ENCODE results near the gene SOCS6. TPM values are rescaled to one million over a fixed set of nuclear protein-coding genes. Genes with fewer than 3 reads are reported as not detected.

Gene SOCS6
- total RNA-seq, 2 donors from 2014 or later: 16.1 to 16.7 TPM

GRCh38 chr18:70372450-70373041 is 83.7 kb downstream of the SOCS6 start:
- no peak for DNase-seq (ENCODE audit: low spot score)
- intact Hi-C loops (cut with DNase I): no loop called here

- intact Hi-C loops (cut with DNase I): no loop called here
- no peak for DNase-seq (ENCODE audit: low spot score)
These were observed 84.2 kb downstream of the SOCS6 start for GRCh38 chr18:70373042-70373519.

DNA sequence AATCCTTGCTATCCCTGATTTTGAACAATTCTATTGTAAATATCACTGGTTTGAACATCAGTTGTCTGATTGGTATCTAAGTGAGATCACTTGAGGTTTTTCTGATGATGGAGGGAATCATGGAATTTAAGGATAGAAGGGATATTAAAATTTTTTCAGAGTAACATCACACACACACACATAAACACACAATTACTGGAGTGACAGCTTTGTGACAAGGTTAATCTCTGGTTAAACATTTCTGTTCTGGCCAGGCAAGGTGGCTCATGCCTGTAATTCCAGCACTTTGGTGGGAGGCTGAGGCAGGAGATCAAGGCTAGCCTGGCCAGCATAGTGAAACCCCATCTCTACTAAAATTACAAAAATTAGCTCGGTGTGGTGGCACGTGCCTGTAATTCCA is 85.3 kb downstream of the SOCS6 start:
- intact Hi-C loops (cut with DNase I): no loop called here
- DNase-seq (ENCODE audit: low spot score): no peak

DNA sequence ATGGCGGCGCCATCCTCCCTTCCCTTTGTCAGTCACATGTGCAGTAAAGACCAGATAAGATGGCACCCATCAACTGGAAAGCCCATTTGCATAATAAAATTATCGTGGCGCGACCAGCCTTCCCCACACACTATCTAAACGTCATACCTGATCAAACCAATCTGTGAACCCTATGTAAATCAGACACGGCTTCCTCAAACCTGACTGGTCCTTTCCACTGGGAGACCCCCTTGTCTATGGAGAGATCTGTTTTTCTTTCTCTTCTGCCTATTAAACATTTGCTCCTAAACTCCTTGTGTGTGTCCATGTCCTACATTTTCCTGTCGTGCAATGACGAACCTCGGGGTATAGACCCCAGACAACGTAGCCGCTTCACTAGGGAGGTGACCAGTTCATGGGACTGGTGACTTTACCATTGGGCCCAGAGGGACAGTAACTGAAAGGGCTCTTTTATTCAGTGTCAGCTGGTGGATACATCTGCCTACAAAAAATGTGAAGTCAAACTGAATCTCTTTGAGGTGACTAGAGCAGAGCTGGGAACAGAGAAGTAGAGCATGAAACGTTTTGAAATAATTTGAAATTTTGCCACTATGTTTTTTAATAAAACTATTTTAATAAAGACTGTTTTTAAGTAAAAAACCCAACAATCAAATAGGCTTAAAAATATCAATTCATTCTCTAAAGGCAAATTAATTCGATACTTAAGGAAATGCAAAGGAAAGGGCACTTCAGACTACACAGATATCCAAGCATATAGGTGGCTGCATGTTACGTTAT is 87.5 kb downstream of the SOCS6 start:
- intact Hi-C loops (cut with DNase I): no loop called here
- no peak for DNase-seq (ENCODE audit: low spot score)

- intact Hi-C loops (cut with DNase I): no loop called here
These were observed 88.0 kb downstream of the SOCS6 start for GRCh38 chr18:70376914-70377258.

DNA sequence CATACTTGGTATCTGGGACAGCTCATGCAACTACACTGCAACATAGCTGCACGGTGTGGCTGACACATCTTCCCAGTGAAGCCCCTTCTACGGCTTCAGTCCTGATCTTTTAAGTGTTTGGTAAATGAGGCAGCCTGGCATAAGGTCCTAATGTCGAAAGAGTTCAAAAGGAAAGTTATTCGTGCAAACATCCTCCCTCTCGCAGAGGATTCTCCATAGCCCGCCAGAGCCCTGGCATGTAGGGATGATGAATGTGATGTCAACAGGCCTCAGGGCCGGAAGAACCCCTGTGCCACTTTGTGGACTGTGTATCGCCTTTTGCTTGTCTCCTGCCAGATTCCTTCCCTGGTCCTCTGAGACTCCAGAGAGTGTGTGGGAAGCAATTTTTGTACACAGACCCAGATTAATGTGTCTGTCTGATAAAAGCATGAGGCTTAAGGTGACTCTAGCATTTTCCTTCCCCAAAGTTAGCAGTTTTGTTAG is 88.5 kb downstream of the SOCS6 start:
- intact Hi-C loops (cut with DNase I): no loop called here
- DNase-seq (ENCODE audit: low spot score): no peak

More at GRCh38 chr18:70376914-70377258, 88.0 kb downstream of the SOCS6 start:
- DNase-seq (ENCODE audit: low spot score): no peak

- intact Hi-C loops (cut with DNase I): no loop called here
- DNase-seq (ENCODE audit: low spot score): no peak
These were observed 89.2 kb downstream of the SOCS6 start for GRCh38 chr18:70377857-70378701.

Other genes with a start within 250 kb of the SOCS6 start
- 1 to 10 TPM; 9.4 to 9.7 TPM for gene RTTN, start 83.4 kb upstream of the SOCS6 start, total RNA-seq